Right lobe of liver (tissue), 6 donors: Measurements from ENCODE around the gene TRIM52. TPM values are rescaled to one million over a fixed set of nuclear protein-coding genes. Genes with fewer than 3 reads are reported as not detected.
"Not testable (repeated sequence)": the region's sequence is repeated elsewhere in the genome, so short reads cannot be mapped to it uniquely, and the experiment has no call there.

Experiments used
- ATAC-seq, 4 donors: fragments of 200-7000 bp; cut with Tn5 transposase; one replicate each; pipeline ENCODE4 v1.9.1; 2020; ENCODE audit warnings: mild to moderate bottlenecking in 4 of 4, moderate library complexity in 4 of 4
- DNase-seq, 3 donors: peaks; one replicate each; pipeline ENCODE4 v3.0.0-alpha.2; 2020
- H3K27ac ChIP-seq, 3 donors: fragments of 200-600 bp; one replicate each; pipeline ENCODE4 v1.8.0; 2022
- H3K27me3 ChIP-seq, 2 donors: fragments of 200-600 bp; one replicate each; pipeline ENCODE4 v1.8.0; 2022
- H3K36me3 ChIP-seq, 4 donors: fragments of 200-600 bp; sonication (generic) in 1 of 4; one replicate each; pipeline versions ENCODE4 v1.5.1 to v1.8.0; 2017 to 2022; ENCODE audit warnings: control low read depth in 1 of 4
- H3K4me1 ChIP-seq, 4 donors: fragments of 200-600 bp; sonication (generic) in 1 of 4; one replicate each; pipeline versions ENCODE4 v1.5.1 to v1.8.0; 2017 to 2022; ENCODE audit warnings: control low read depth in 1 of 4
- H3K4me3 ChIP-seq, 3 donors: fragments of 200-600 bp; one replicate each; pipeline ENCODE4 v1.8.0; 2022
- H3K9me3 ChIP-seq, 4 donors: fragments of 200-600 bp; sonication (generic) in 1 of 4; one replicate each; pipeline versions ENCODE4 v1.5.1 to v1.8.0; 2017 to 2022; ENCODE audit warnings: control low read depth in 1 of 4
- CTCF ChIP-seq, 4 donors: fragments of 200-600 bp in 3 of 4; fragments of 450-650 bp in 1 of 4; IDR thresholded peaks; one replicate each; pipeline versions ENCODE4 v1.5.1 to v1.8.0; 2016 to 2022; ENCODE audit warnings: antibody characterized with exemption in 4 of 4, mild to moderate bottlenecking in 2 of 4
- POLR2A ChIP-seq: fragments of 450-650 bp; IDR thresholded peaks from one replicate; pipeline ENCODE4 v1.6.1; 2017; ENCODE audit warnings: antibody characterized with exemption, mild to moderate bottlenecking
- WGBS: methylation state at CpG from one replicate; pipeline ENCODE4 v1.1.6; 2018; ENCODE audit warnings: low coverage, low lambda C conversion rate; ENCODE audit not compliant: insufficient coverage; ENCODE audit errors: missing lambda C conversion rate; 5-methylcytosine and 5-hydroxymethylcytosine counted together
- intact Hi-C, 2 donors: fragments of 100-400 bp; cut with DNase I; formaldehyde crosslinking; loops; one replicate each; pipeline versions ENCODE4 v1.11.2 to v1.14.1; 2022
- total RNA-seq, 6 experiments: library from RNA; depleted of rRNA in 2 of 6; stranded (reverse); fragments of >200 nt in 2 of 6; fragmentation: NEBNext Ultra II Directional in 3 of 6; extraction: Animal tissue kit (Norgen Biotek cat#: 25700) in 3 of 6; gene quantifications; one replicate each; pipeline versions ENCODE4 v1.1.0 to v1.2.4, GENCODE V29; 2016 to 2023
- donor health status: DM: no; HTN: yes; CAD: no.
- donor health status: DM: no; HTN: no; CAD: no.
- donor health status: DM: no; HTN: no; CAD: no.
- donor health status: DM: no; HTN: yes; CAD: no.
- donor health status: DM: no; HTN: yes; CAD: no.

The TRIM52 gene
- total RNA-seq, 6 experiments from 2014 or later = 2.8 to 6.5 (median 4.6) TPM

- DNase-seq = no peak
- TF ChIP-seq CTCF (IDR thresholded peaks at IDR 0.05) (no peak), POLR2A (no peak)
- no peaks in the 10 kb centered on the region for H3K4me1 ChIP-seq
- no peak for ATAC-seq
- no peaks in the 10 kb centered on the region for H3K9me3 ChIP-seq
- no peak overlapping the region for H3K27ac ChIP-seq
- H3K36me3 ChIP-seq = no peaks in the 10 kb centered on the region
- intact Hi-C loops = no loop called here
- WGBS = 87% methylated on average over 7 of the region's 7 CpGs
- no peak overlapping the region for H3K4me3 ChIP-seq
- no peaks in the 10 kb centered on the region for H3K27me3 ChIP-seq
Observed at GRCh38 chr5:181280251-181280762, 19.4 kb upstream of the TRIM52 start.

- peak; percentile 81 to 93 (median 88) for ATAC-seq
- WGBS = no CpG with 5 or more reads among the region's 28 CpGs
- peak; percentile 44 to 62 (median 54) for TF ChIP-seq CTCF (IDR thresholded peaks at IDR 0.05)
- intact Hi-C loops, H3K9me3 ChIP-seq, H3K27ac ChIP-seq, H3K27me3 ChIP-seq, H3K4me3 ChIP-seq, H3K4me1 ChIP-seq, H3K36me3 ChIP-seq: not testable (repeated sequence)
- DNase-seq = peak in 2 of 3 donors; percentile 63 to 71
Observed at GRCh38 chr5:181273433-181273744, 12.4 kb upstream of the TRIM52 start.

- ATAC-seq = no peak
- 70% methylated on average over 3 of the region's 3 CpGs for WGBS
- no peaks in the 10 kb centered on the region for H3K36me3 ChIP-seq
- no peaks in the 10 kb centered on the region for H3K9me3 ChIP-seq
- no peaks in the 10 kb centered on the region for H3K27me3 ChIP-seq
- H3K4me3 ChIP-seq = no peak overlapping the region
- H3K27ac ChIP-seq = no peak overlapping the region
- H3K4me1 ChIP-seq = peaks cover 0 to 2% (median 0%) of the 10 kb centered on the region in 4 donors
- no peak for DNase-seq
- TF ChIP-seq POLR2A (no peak), CTCF (IDR thresholded peaks at IDR 0.05) (no peak)
- intact Hi-C loops = no loop called here
Observed at GRCh38 chr5:181271081-181271480, 10.1 kb upstream of the TRIM52 start.

GRCh38 chr5:181267907-181268306, 7.0 kb upstream of the TRIM52 start:
- ATAC-seq, intact Hi-C loops, H3K4me1 ChIP-seq, DNase-seq, H3K27ac ChIP-seq, H3K36me3 ChIP-seq, H3K27me3 ChIP-seq, H3K9me3 ChIP-seq, H3K4me3 ChIP-seq: not testable (repeated sequence)
- 75% methylated on average over 8 of the region's 12 CpGs for WGBS

GRCh38 chr5:181267291-181267904, 6.5 kb upstream of the TRIM52 start:
- intact Hi-C loops, H3K4me3 ChIP-seq, DNase-seq, H3K36me3 ChIP-seq, H3K27me3 ChIP-seq, H3K9me3 ChIP-seq, ATAC-seq, H3K4me1 ChIP-seq, H3K27ac ChIP-seq: not testable (repeated sequence)
- WGBS = 58% methylated on average over 8 of the region's 8 CpGs
